ENCODE measurements around the gene TMPRSS9. TPM values are rescaled to one million over a fixed set of nuclear protein-coding genes. Genes with fewer than 3 reads are reported as not detected.

TMPRSS9 gene
- total and polyA plus RNA-seq, 4 donors: 0.05 to 0.37 (median 0.09) TPM; not detected in 1

GRCh38 chr19:2335848-2336247, 24.2 kb upstream of the TMPRSS9 start:
- TF ChIP-seq, protein P1, sequence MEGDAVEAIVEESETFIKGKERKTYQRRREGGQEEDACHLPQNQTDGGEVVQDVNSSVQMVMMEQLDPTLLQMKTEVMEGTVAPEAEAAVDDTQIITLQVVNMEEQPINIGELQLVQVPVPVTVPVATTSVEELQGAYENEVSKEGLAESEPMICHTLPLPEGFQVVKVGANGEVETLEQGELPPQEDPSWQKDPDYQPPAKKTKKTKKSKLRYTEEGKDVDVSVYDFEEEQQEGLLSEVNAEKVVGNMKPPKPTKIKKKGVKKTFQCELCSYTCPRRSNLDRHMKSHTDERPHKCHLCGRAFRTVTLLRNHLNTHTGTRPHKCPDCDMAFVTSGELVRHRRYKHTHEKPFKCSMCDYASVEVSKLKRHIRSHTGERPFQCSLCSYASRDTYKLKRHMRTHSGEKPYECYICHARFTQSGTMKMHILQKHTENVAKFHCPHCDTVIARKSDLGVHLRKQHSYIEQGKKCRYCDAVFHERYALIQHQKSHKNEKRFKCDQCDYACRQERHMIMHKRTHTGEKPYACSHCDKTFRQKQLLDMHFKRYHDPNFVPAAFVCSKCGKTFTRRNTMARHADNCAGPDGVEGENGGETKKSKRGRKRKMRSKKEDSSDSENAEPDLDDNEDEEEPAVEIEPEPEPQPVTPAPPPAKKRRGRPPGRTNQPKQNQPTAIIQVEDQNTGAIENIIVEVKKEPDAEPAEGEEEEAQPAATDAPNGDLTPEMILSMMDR (IDR thresholded peaks at IDR 0.05; ENCODE audit: control extremely low read depth, extremely low read depth): no peak
- WGBS, 2 donors: 95 to 98% methylated on average over 3 of the region's 3 CpGs
- no peak for DNase-seq
- no peak overlapping the region for H3K4me3 ChIP-seq
- no peak overlapping the region for H3K27ac ChIP-seq (ENCODE audit: low read depth in 1 of 2, low read length in 1 of 2)
- H3K27me3 ChIP-seq (ENCODE audit: control insufficient read depth in 3 of 3, insufficient read depth in 3 of 3, low read length in 2 of 3): no peaks in the 10 kb centered on the region
- peaks cover 0 to 24% (median 5%) of the 10 kb centered on the region in 4 donors for H3K36me3 ChIP-seq (ENCODE audit: control insufficient read depth in 4 of 4, insufficient read depth in 4 of 4, low read length in 4 of 4)
- no peak for ATAC-seq (ENCODE audit: insufficient read depth, low FRiP score)
- no peak overlapping the region for H3K9ac ChIP-seq (ENCODE audit: insufficient read depth in 1 of 2, low read length in 2 of 2)
- no peaks in the 10 kb centered on the region for H3K9me3 ChIP-seq (ENCODE audit: control insufficient read depth in 4 of 4, insufficient read depth in 3 of 4, low read length in 3 of 4)
- peaks cover 0 to 23% (median 7%) of the 10 kb centered on the region in 5 donors for H3K4me1 ChIP-seq (ENCODE audit: control insufficient read depth in 5 of 5, insufficient read depth in 5 of 5, low read length in 5 of 5)

DNA sequence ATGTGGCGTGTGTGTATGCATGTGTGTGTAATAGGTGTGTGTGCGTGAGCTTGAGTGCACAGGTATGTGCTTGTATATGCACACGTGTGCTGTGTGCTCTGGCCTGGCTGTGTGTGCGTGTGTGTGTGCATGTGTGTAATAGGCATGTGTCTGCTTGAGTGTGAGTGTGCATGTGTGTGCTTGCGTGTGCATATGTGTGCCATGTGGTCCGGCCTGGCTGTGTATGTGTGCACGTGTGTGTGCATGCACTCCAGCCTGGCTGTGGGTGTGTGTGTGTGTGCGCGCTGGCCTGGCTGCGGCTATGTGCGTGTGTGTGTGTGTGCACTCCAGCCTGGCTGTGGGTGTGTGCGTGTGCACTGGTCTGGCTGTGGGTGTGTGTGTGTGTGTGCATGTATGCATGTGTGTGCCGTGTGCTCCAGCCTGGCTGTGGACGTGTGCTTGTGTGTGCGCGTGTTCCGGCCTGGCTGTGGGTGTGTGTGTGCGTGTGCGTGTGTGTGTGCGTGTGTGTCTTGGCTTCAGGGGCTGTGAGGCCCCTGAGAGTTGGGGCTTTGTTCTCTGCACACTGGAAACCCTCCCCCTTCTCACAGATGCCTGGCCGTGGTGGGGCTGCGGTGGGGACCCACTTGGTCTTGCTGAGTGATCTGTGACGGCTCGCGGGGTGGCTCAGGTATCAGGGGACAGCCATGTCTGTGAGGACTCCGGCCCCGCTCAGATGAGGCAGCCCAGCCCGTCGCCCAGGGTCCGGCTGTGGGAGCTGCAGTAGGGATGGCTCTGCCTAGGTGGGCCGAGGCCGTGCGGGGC, 23.3 kb upstream of the TMPRSS9 start:
- Histone ChIP-seq H3K27me3 (ENCODE audit: control insufficient read depth in 3 of 3, insufficient read depth in 3 of 3, low read length in 2 of 3) (no peaks in the 10 kb centered on the region), H3K27ac (ENCODE audit: low read depth in 1 of 2, low read length in 1 of 2) (no peak overlapping the region), H3K9ac (ENCODE audit: insufficient read depth in 1 of 2, low read length in 2 of 2) (no peak overlapping the region), H3K4me1 (ENCODE audit: control insufficient read depth in 5 of 5, insufficient read depth in 5 of 5, low read length in 5 of 5) (peaks cover 0 to 28% (median 4%) of the 10 kb centered on the region in 5 donors), H3K9me3 (ENCODE audit: control insufficient read depth in 4 of 4, insufficient read depth in 3 of 4, low read length in 3 of 4) (no peaks in the 10 kb centered on the region), H3K36me3 (ENCODE audit: control insufficient read depth in 4 of 4, insufficient read depth in 4 of 4, low read length in 4 of 4) (peaks cover 0 to 29% (median 8%) of the 10 kb centered on the region in 4 donors), H3K4me3 (no peak overlapping the region)
- DNase-seq (no peak), ATAC-seq (ENCODE audit: insufficient read depth, low FRiP score) (no peak)
- WGBS, 2 donors: 89 to 96% methylated on average over 33 of the region's 33 CpGs
- TF ChIP-seq, protein P1 (IDR thresholded peaks at IDR 0.05; ENCODE audit: control extremely low read depth, extremely low read depth): no peak

DNA sequence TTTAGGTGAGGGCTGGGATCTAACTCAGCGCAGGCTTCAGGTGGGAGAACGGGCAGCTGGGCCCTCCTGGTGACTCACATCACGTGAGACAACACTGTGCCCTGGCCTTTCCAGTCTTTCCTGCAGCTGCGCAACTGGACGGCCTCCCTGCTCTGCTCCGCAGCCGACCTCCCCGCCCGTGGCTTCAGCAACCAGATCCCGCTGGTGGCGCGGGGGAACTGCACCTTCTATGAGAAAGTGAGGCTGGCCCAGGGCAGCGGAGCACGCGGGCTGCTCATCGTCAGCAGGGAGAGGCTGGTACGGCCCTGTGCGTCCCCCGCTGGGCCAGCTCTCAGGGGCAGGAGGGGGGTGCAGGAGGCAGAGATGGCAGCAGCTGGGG, 22.7 kb upstream of the TMPRSS9 start:
- Histone ChIP-seq H3K4me1 (ENCODE audit: control insufficient read depth in 5 of 5, insufficient read depth in 5 of 5, low read length in 5 of 5) (peaks cover 0 to 28% (median 4%) of the 10 kb centered on the region in 5 donors), H3K36me3 (ENCODE audit: control insufficient read depth in 4 of 4, insufficient read depth in 4 of 4, low read length in 4 of 4) (peaks cover 0 to 29% (median 8%) of the 10 kb centered on the region in 4 donors), H3K9me3 (ENCODE audit: control insufficient read depth in 4 of 4, insufficient read depth in 3 of 4, low read length in 3 of 4) (no peaks in the 10 kb centered on the region), H3K27ac (ENCODE audit: low read depth in 1 of 2, low read length in 1 of 2) (no peak overlapping the region), H3K9ac (ENCODE audit: insufficient read depth in 1 of 2, low read length in 2 of 2) (no peak overlapping the region), H3K27me3 (ENCODE audit: control insufficient read depth in 3 of 3, insufficient read depth in 3 of 3, low read length in 2 of 3) (no peaks in the 10 kb centered on the region), H3K4me3 (no peak overlapping the region)
- DNase-seq: peak; percentile 49 to 76 (median 67)
- 81 to 84% methylated on average over 18 to 19 of the region's 19 CpGs for WGBS, 2 donors
- TF ChIP-seq, protein P1 (IDR thresholded peaks at IDR 0.05; ENCODE audit: control extremely low read depth, extremely low read depth): no peak
- no peak for ATAC-seq (ENCODE audit: insufficient read depth, low FRiP score)
